HG03571 (cell line): ENCODE data around the gene APLN.

ENCODE experiments used
- ATAC-seq: cut with Tn5 transposase; IDR thresholded peaks from one replicate; pipeline ENCODE4 v1.9.1; 2021; ENCODE audit not compliant: unreplicated experiment

Gene APLN

GRCh38 chrX:129599996-129600395 lies 54.8 kb downstream of the APLN start:
- no peak for ATAC-seq

DNA sequence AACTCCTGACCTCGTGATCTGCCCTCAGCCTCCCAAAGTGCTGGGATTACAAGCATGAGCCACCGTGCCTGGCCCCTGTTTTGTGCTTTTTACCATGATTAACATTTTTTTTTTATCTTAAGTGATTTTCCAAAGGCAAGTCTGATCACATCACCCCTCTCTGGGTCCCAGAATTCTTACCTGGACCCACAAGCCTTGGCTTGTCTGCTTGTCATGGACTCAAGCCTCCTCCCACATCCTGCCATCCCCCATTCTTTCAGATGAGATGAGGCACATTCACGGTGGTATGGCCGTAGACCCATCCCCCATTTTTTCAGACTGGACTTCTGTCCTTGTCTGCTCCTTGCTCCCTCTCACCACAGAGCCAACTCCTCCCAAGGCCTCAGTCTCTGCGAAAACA lies 55.3 kb downstream of the APLN start:
- ATAC-seq, result no peak

DNA sequence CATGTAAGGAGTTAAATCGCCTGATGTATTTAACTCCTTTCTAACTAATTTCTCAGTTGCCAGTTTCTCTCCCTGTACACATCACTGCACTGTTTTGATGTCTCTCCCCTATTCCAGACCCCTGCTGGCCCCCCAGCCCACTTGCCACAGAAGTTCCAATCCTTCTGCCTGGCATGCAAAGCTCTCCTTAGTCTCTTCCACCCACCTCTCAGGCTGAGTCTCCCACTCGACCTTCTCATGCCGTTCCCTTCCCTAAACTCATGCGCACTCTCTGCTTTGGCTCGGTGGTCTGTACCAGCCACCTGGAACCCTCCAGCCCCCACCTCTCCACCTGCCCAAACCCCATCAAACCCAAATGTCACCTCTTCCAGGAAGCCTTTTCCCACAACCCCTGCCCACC lies 56.9 kb downstream of the APLN start:
- no peak for ATAC-seq

- ATAC-seq, result no peak
Measured at GRCh38 chrX:129596077-129596476, 58.7 kb downstream of the APLN start.
